Peyer's patch (tissue), 4 donors: ENCODE measurements around the gene RNU1-3.

Experiments used
- POLR2A ChIP-seq, 2 donors: fragments of 450-650 bp; IDR thresholded peaks; one replicate each; pipeline ENCODE4 v1.5.1; 2017; ENCODE audit warnings: antibody characterized with exemption in 2 of 2, mild to moderate bottlenecking in 2 of 2, moderate library complexity in 2 of 2
- TF ChIP-seq, protein P1 (sequence below), 6 experiments: fragments of 450-650 bp in 4 of 6; fragments of 200-600 bp in 2 of 6; sonication (generic) in 1 of 6; IDR thresholded peaks; one replicate each; pipeline ENCODE4 v1.5.1; 2017 to 2019; ENCODE audit warnings: antibody characterized with exemption in 6 of 6, mild to moderate bottlenecking in 3 of 6, moderate library complexity in 1 of 6

DNA sequence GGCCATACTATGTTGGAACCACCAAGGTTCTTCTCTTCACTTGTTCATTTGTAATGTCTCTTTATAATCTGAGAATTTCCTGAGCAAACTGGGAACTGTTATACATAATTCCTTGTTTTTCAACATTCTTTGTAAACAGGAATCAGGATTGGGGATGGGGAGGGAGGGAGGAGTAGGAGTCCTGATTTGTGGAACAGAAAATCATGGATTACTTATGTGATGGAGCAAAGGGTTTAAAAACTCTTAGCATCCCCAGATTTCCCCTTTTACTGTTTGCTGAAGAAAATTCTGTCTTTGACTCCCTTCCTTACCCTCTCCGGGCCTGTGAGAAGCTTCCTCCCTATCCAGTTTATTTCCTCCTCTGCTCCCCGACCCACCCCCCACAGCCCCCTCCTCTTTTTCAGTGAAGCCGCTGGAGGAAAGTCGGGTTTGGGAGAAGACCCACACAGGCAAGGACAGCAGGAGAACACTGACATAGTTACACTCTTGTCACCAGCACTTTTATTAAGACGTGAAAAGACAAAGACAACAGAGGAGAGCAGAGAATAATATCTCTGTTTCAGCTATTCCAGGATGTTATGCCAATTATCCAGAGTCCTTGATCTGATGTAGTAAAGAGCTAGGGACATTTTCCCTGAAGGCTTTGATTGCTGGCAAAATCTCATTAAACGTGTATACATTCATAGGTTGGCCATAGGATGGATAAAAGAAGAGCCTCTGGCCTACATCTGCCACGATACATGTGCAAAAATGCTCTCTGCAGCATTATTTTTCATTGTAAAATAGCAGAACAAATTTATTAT lies 48.8 kb downstream of the RNU1-3 start:
- TF ChIP-seq, protein P1, sequence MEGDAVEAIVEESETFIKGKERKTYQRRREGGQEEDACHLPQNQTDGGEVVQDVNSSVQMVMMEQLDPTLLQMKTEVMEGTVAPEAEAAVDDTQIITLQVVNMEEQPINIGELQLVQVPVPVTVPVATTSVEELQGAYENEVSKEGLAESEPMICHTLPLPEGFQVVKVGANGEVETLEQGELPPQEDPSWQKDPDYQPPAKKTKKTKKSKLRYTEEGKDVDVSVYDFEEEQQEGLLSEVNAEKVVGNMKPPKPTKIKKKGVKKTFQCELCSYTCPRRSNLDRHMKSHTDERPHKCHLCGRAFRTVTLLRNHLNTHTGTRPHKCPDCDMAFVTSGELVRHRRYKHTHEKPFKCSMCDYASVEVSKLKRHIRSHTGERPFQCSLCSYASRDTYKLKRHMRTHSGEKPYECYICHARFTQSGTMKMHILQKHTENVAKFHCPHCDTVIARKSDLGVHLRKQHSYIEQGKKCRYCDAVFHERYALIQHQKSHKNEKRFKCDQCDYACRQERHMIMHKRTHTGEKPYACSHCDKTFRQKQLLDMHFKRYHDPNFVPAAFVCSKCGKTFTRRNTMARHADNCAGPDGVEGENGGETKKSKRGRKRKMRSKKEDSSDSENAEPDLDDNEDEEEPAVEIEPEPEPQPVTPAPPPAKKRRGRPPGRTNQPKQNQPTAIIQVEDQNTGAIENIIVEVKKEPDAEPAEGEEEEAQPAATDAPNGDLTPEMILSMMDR (IDR thresholded peaks at IDR 0.05) = no peak
- TF ChIP-seq POLR2A (IDR thresholded peaks at IDR 0.05) = no peak
